Measurements from ENCODE around the gene F2RL3.
"Not testable (repeated sequence)": the region's sequence is repeated elsewhere in the genome, so short reads cannot be mapped to it uniquely, and the experiment has no call there.

Gene F2RL3

DNA sequence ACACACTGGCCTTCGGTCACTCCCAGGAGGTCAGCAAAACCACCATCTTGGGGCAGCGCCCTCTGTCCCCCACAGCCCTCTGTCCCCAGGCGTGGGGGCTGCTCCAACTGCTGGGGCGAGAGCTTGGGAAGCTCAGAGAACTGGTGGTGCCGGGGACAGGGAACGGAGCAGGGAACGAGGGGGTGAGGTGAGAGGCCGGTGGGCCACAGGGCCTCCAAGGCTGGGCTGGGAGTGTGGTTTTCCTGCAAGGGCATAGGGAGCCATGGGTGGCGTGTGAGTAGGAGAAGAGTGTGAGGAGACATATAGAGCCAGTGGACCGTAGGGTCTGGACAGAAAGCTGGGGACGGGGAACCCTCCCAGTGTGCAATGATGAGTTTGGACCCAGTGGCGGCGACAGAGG lies 34.1 kb downstream of the F2RL3 start:
- no peak for DNase-seq

DNA sequence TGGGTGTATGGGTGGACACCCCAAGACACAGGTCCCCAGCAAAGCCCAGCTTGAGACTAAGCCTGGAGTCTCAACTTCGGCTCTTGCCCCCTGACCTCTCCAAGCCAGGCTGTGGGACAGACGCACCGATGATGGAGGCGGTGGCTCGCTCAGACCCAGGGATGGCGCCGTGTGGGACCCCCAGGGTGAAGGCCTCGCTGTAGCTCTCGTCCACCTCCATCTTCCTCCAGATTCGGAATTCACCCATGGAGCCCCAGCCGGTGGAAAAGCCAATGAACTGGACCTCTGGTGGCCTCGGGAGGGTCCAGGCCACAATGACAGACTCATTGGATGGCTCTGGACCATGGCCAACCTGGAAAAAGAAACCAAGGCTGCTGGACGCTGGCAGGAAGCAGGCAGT lies 39.1 kb downstream of the F2RL3 start:
- DNase-seq, result no peak

DNA sequence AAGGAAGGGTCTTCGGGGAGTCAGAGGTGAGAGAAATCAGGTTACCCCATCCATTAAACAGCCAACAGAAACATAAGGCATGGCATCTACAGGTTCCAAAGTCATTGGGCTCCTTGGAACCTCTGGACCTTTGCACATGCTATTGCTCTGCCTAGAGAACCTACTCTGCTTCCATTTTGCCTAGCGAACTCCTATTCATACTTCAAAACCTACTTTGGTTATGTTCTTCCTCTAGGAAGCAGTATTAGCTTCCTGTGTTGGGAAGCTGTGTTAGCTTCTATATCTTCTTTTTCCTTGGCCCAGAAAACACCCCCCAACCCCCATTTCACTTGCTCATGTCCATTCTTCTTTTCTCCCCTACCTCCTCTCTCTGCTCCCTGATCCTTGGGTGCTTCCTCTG lies 39.6 kb downstream of the F2RL3 start:
- DNase-seq, result no peak

DNA sequence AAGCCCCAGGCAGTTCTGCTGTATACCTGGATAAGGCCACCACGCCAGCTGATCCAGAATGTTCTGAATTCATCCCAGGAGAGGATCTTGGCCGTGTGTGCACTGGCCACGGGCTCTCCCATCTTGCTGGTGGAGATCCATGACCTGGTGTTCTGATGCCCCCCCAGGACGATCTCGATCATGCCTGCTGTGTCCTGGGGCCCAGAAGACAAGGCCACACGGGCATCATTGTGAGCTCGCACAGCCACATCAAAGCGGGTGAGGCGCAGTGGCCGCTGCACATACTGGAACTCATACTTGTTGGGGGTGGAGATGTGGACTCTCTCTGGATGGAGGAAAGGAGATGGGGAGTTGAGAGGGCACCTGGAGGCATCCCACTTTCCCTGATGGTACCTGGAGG lies 40.1 kb downstream of the F2RL3 start:
- no peak for DNase-seq

DNA sequence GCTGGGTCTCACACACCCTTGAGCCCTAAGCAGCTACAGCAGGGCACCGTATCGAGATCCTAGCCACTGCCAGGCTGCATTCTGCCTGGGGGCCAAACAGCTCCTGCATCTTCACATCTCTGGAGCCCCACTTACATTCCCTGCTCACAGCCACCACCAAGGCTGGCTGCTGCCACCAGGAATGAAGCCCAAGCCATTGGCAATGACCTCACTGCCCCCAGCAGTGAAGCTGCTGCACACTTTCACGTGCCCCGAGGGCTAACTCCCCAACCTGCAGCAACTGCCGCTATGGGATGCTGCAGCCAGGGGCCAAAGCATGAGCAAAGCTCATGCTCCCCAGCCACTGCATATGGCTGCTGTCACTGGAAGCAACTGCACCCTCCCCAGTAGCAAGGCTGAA lies 42.0 kb downstream of the F2RL3 start:
- DNase-seq, result no peak

DNA sequence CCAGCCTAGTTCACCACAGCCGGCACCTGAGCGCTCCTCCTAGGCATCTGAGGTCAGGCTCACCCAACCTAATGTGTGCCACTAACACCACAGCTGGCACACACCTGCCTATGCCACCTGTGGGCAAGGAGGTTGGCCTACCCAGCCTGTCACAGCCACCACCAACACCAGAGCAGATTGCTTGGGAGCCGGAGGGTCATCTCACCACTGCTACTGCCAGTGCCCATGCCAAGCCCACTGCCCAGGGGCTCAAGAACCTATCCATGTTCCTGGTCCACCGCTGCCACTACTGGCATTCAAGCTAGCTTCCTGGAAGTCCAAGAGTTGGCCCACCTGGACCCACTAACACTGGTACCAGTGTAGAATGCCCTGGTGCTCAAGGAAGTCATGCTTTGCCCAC lies 42.5 kb downstream of the F2RL3 start:
- no peak for DNase-seq

DNA sequence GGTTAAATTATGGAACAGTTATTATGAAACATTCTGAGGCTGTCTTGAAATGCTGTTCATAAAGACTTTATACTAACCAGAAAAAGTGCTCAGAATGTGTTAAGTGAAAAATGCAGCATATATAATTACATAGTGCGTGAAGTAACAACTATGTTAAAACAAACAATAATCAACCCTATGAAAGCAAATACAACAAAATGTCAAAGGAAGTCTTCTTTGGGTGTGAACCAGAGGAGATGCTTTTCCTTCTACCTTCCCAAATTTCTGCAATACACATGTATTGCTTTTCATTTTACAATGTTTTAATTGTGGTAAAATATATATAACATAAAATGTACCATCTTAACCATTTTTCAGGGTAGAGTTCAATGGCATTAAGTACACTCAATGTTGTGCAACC lies 45.7 kb downstream of the F2RL3 start:
- no peak for DNase-seq

DNA sequence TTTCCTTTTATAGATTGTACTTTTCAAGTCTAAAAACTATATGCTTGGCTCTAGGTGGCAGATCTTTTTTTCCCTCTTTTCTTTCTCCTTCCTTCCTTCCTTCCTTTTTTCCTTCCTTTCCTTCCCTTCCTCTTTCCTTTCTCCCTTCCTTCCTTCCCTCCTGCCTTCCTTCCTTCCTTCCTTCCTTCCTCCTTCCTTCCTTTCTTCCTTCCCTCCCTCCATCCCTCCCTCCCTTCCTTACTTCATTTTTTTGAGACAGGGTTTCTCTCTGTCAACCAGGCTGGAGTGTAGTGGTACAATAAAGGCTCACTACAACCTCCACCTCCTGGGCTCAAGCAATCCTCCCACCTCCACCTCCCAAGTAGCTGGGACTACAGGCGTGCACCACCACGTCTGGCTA lies 48.1 kb downstream of the F2RL3 start:
- DNase-seq, result no peak

DNA sequence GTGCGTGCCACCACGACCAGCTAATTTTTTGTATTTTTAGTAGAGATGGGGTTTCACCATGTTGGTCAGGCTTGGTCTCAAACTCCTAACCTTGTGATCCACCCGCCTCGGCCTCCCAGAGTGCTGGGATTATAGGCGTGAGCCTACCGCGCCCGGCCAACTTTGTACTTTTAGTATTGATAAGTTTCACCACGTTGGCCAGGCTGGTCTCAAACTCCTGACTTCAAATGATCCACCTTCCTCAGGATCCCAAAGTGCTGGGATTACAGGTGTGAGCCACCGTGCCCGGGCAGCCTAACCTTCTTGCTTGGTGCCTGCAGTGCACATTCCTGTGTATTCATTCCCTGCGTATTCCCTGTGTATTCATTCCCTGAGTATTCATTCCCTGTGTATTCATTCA lies 49.0 kb downstream of the F2RL3 start:
- DNase-seq, result not testable (repeated sequence)

DNA sequence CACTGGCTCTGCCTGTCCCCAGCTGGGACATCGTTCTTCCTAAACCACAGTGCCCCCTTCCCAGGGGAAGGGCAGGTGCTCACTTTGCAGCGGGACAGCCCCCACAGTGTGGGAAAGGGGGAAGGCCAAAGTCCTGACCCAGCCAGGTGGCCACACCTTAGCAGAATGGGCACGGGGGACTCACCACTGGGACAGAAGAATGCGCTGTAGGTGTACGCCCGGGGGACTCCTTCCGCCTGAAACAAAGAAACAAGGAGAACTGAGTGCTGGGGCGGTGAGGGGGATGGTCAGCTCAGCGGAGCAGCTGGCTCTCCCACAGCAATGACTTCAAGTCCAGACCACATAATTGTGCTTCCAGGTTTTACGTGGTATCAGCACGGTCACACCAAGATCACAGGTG lies 49.4 kb downstream of the F2RL3 start:
- no peak for DNase-seq

DNA sequence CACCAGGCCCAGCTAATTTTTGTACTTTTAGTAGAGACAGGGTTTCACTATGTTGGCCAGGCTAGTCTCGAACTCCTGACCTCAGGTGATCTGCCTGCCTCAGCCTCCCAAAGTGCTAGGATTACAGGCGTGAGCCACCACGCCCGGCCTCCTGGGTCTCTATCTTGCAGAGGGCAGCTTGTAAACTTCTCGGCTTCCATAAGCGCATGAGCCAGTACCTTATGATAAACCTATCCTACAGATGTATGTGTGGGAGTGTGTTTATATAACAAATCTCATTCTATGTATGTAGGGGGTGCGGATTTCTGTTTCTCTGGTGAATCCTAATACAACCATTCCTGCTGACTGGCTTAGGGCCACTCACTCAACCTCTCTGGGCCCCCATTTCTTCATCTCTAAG lies 51.3 kb downstream of the F2RL3 start:
- DNase-seq, result not testable (repeated sequence)

DNA sequence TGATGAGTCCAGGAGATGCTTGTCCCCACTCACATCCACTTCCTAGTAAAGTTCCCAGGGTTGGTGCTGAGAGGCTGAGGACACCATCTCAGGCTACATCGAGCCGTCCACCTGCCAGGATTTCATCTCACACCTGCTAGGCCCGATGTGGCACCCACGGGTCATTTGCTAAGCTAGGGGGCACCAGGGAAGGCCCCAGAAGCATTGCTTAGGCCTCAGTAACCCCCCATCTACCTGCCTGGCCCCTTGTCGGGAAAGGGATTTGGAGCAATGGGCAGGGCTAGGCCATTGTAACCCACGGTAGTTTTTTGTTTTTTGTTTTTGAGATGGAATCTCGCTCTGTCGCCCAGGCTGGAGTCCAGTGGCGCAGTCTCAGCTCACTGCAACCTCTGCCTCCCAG lies 51.8 kb downstream of the F2RL3 start:
- no peak for DNase-seq
